ENCODE measurements around the gene DYNLT2. TPM values are rescaled to one million over a fixed set of nuclear protein-coding genes. Genes with fewer than 3 reads are reported as not detected.

The DYNLT2 gene
- total RNA-seq, 1 donor = 2.2 TPM

DNA sequence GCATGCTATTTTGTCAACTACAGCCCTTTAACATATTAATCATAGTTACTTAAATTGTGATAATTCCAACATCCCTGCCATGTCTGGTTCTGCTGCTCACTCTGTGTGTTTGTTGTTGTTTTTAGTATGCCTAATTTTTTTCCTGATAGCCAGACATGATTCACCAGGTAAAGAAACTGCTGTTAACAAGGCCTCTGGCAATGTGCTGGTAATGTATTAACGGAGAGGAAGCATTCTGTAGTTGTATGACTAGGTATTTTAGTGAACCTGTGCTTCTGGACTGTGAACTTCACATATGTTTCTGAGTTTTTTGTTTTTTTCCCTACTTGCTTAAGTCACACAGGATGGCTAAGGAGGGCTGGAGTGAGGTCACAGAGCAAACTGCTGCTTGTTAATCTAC lies 4.8 kb downstream of the DYNLT2 start:
- Histone ChIP-seq H3K36me3 (ENCODE audit: insufficient read depth, low read length) (no peaks in the 10 kb centered on the region), H3K4me2 (ENCODE audit: insufficient read depth, low read length) (no peak overlapping the region), H3K79me2 (ENCODE audit: insufficient read depth, low read length) (peaks cover 12% of the 10 kb centered on the region), H4K20me1 (ENCODE audit: insufficient read depth, low read length) (no peaks in the 10 kb centered on the region), H3K27ac (ENCODE audit: low read depth, low read length) (no peak overlapping the region), H3K27me3 (ENCODE audit: insufficient read depth, low read length) (no peaks in the 10 kb centered on the region), H2AFZ (ENCODE audit: low read length) (no peak overlapping the region), H3K4me1 (ENCODE audit: insufficient read depth, low read length) (peaks cover 4% of the 10 kb centered on the region), H3K9me3 (ENCODE audit: low read depth, low read length) (no peaks in the 10 kb centered on the region), H3K4me3 (ENCODE audit: insufficient read depth, low read length) (no peak overlapping the region)
- no peak for TF ChIP-seq CTCF (IDR thresholded peaks at IDR 0.05; ENCODE audit: extremely low read depth, low read depth, low read length)
- DNase-seq (ENCODE audit: insufficient read length, low spot score, missing footprints) = no peak

GRCh38 chr6:169745405-169745804 lies 6.0 kb downstream of the DYNLT2 start:
- Histone ChIP-seq H3K27ac (ENCODE audit: low read depth, low read length) (no peak overlapping the region), H2AFZ (ENCODE audit: low read length) (no peak overlapping the region), H3K36me3 (ENCODE audit: insufficient read depth, low read length) (no peaks in the 10 kb centered on the region), H3K4me2 (ENCODE audit: insufficient read depth, low read length) (no peak overlapping the region), H4K20me1 (ENCODE audit: insufficient read depth, low read length) (no peaks in the 10 kb centered on the region), H3K4me3 (ENCODE audit: insufficient read depth, low read length) (no peak overlapping the region), H3K79me2 (ENCODE audit: insufficient read depth, low read length) (peaks cover 3% of the 10 kb centered on the region), H3K9me3 (ENCODE audit: low read depth, low read length) (no peaks in the 10 kb centered on the region), H3K27me3 (ENCODE audit: insufficient read depth, low read length) (no peaks in the 10 kb centered on the region), H3K4me1 (ENCODE audit: insufficient read depth, low read length) (peaks cover 1% of the 10 kb centered on the region)
- TF ChIP-seq CTCF (IDR thresholded peaks at IDR 0.05; ENCODE audit: extremely low read depth, low read depth, low read length) = no peak
- no peak for DNase-seq (ENCODE audit: insufficient read length, low spot score, missing footprints)

DNA sequence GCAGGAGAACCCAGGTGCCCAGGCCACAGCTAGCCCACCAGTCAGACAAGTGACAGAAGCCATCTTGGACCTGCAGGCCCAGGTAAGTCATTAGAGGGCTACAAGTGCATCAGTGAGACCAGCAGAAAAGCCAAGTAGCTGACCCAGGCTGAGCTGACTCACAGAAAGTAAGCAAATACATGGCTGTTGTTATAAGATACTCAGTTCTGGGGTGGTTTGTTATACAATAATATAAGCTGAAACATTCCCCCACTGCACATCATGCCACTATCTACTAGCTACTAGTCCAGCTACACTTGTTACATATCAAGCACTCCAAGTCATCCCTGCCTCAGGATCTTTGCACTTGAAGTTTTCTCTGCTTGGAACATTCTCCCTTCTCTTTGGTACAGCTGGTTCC lies 10.0 kb downstream of the DYNLT2 start:
- no peaks in the 10 kb centered on the region for H4K20me1 ChIP-seq (ENCODE audit: insufficient read depth, low read length)
- H3K27me3 ChIP-seq (ENCODE audit: insufficient read depth, low read length) = peaks cover 2% of the 10 kb centered on the region
- H3K4me3 ChIP-seq (ENCODE audit: insufficient read depth, low read length) = no peak overlapping the region
- H3K79me2 ChIP-seq (ENCODE audit: insufficient read depth, low read length) = no peaks in the 10 kb centered on the region
- no peak overlapping the region for H3K27ac ChIP-seq (ENCODE audit: low read depth, low read length)
- no peak overlapping the region for H2AFZ ChIP-seq (ENCODE audit: low read length)
- no peaks in the 10 kb centered on the region for H3K4me1 ChIP-seq (ENCODE audit: insufficient read depth, low read length)
- no peak for TF ChIP-seq CTCF (IDR thresholded peaks at IDR 0.05; ENCODE audit: extremely low read depth, low read depth, low read length)
- no peak overlapping the region for H3K4me2 ChIP-seq (ENCODE audit: insufficient read depth, low read length)
- no peak for DNase-seq (ENCODE audit: insufficient read length, low spot score, missing footprints)
- H3K36me3 ChIP-seq (ENCODE audit: insufficient read depth, low read length) = no peaks in the 10 kb centered on the region
- no peaks in the 10 kb centered on the region for H3K9me3 ChIP-seq (ENCODE audit: low read depth, low read length)

GRCh38 chr6:169738976-169739529 lies 12.3 kb downstream of the DYNLT2 start:
- Histone ChIP-seq H3K79me2 (ENCODE audit: insufficient read depth, low read length) (no peaks in the 10 kb centered on the region), H3K27me3 (ENCODE audit: insufficient read depth, low read length) (peaks cover 10% of the 10 kb centered on the region), H3K36me3 (ENCODE audit: insufficient read depth, low read length) (no peaks in the 10 kb centered on the region), H3K4me2 (ENCODE audit: insufficient read depth, low read length) (no peak overlapping the region), H4K20me1 (ENCODE audit: insufficient read depth, low read length) (no peaks in the 10 kb centered on the region), H3K9me3 (ENCODE audit: low read depth, low read length) (no peaks in the 10 kb centered on the region), H3K4me3 (ENCODE audit: insufficient read depth, low read length) (no peak overlapping the region), H2AFZ (ENCODE audit: low read length) (no peak overlapping the region), H3K27ac (ENCODE audit: low read depth, low read length) (no peak overlapping the region), H3K4me1 (ENCODE audit: insufficient read depth, low read length) (no peaks in the 10 kb centered on the region)
- TF ChIP-seq CTCF (IDR thresholded peaks at IDR 0.05; ENCODE audit: extremely low read depth, low read depth, low read length) = no peak
- DNase-seq (ENCODE audit: insufficient read length, low spot score, missing footprints) = no peak
